ENCODE results near the gene CD55.

DNA sequence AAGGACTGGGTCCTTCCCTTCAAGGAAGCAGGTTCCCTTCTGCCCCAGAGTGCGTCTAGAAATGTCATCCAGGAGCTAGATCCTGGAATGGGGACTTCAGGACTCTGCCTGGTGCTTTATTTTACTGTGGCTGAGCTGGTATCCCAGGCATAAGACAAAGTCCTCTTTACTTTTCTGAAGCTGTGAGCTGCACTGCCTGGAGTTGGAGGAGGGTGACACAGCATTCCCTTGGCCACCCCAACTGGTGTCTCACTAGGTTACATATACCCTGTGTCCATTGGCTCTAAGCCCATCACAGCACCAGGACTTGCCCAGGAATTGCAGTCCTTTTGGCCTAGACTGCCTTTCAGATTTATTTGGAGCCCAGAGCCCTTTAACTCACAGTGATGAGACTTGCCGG, 41.8 kb upstream of the CD55 start:
- TF ChIP-seq POLR2AphosphoS5 (IDR thresholded peaks at IDR 0.05; ENCODE audit: borderline replicate concordance, low read depth, low read length) = no peak
- no peak for TF ChIP-seq EZH2 (IDR thresholded peaks at IDR 0.05)
- no peak for TF ChIP-seq FOXP2 (optimal IDR thresholded peaks at IDR 0.05; ENCODE audit: control extremely low read depth, extremely low read length, insufficient read depth)
